DMS 273 (cell line): ENCODE measurements around the gene GALNTL6.

Source experiments
- DNase-seq: peaks from one replicate; lab custom pipeline; 2025; ENCODE audit not compliant: unreplicated experiment; lab: John Stamatoyannopoulos, UW

The GALNTL6 gene

DNA sequence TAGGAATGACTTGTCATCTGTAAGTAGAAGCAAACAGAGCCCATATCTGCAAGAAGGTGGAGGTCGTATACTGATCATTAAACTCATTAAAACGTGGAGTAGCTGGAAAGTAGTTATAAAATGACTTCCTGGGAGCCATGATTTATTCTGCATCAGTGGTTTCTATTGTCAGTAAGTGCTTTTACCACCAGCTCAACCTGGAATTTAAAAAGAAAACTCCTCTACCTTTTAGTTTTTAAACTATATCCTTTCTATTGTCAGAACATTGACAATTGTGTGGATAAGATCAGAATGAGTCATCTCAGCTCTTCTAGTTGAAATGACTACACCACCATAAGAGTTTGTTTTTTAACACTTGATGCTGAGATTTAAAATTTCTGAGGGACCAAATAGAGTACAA lies 704.2 kb downstream of the GALNTL6 start:
- DNase-seq = no peak

- DNase-seq = no peak
These were observed 708.0 kb downstream of the GALNTL6 start for GRCh38 chr4:172521248-172521647.

DNA sequence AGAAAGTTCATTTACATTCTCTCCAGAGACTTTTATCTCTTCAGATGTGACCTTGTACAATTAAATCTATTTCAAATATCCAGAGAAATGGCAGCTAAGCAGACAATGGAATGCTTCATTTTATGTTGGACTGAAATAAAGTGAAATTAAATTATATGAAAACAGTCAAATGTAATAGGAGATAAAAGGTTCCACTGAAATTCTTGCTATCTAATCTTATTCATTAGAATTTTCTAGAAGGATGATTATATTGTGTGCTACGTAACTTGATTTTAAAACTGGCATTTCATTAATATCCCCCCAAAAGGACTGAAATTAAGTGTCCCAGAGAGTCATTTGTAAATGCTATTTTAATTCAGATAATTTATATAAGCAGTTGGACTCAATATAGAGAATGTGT lies 708.5 kb downstream of the GALNTL6 start:
- DNase-seq = no peak

GRCh38 chr4:172543249-172543648 lies 730.0 kb downstream of the GALNTL6 start:
- no peak for DNase-seq

DNA sequence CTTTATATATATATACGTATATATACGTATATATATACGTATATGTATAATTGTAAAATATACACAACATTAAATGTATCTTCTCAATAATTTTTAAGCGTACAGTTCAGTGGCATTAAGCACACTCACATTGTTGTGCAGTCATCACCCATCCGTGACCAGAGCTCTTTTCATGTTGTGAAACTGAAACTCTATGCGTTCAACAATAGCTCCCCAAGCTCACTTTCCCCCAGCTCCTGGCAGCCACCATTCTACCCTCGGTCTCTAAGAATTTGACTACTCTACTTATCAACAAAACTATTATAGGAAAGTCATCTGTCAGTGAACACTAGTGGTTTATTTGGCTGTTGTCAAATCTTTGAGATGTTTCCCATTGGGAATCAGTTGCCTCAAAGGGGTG lies 733.6 kb downstream of the GALNTL6 start:
- no peak for DNase-seq

GRCh38 chr4:172547724-172548123 lies 734.5 kb downstream of the GALNTL6 start:
- DNase-seq = no peak

GRCh38 chr4:172553216-172553615 lies 740.0 kb downstream of the GALNTL6 start:
- DNase-seq = no peak

- DNase-seq = no peak
These were observed 741.4 kb downstream of the GALNTL6 start for GRCh38 chr4:172554588-172554987.

- DNase-seq = no peak
These were observed 742.5 kb downstream of the GALNTL6 start for GRCh38 chr4:172555725-172556124.

- DNase-seq = no peak
These were observed 760.7 kb downstream of the GALNTL6 start for GRCh38 chr4:172573899-172574298.

GRCh38 chr4:172578712-172579111 lies 765.5 kb downstream of the GALNTL6 start:
- no peak for DNase-seq

GRCh38 chr4:172584816-172585215 lies 771.6 kb downstream of the GALNTL6 start:
- DNase-seq = no peak

GRCh38 chr4:172596206-172596605 lies 783.0 kb downstream of the GALNTL6 start:
- no peak for DNase-seq

GRCh38 chr4:172599554-172599953 lies 786.4 kb downstream of the GALNTL6 start:
- DNase-seq = no peak

DNA sequence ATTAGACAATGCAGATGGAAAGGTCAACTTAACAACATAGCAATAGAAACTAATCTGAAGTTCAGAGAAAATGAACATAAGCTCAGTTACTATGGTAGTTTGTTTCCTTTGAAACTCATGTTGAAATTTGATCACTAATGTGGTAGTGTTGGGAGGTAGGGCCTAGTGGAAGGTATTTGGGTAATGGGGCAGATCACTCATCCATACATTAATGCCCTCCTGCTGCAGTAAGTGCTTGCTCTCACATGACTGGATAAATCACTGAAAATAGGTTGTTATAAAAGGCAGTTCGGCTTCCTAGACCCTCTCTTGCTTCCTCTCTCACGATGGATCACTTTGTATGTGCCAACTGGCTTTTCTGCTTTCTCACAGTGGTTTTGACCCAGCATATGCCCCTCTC lies 788.0 kb downstream of the GALNTL6 start:
- no peak for DNase-seq

DNA sequence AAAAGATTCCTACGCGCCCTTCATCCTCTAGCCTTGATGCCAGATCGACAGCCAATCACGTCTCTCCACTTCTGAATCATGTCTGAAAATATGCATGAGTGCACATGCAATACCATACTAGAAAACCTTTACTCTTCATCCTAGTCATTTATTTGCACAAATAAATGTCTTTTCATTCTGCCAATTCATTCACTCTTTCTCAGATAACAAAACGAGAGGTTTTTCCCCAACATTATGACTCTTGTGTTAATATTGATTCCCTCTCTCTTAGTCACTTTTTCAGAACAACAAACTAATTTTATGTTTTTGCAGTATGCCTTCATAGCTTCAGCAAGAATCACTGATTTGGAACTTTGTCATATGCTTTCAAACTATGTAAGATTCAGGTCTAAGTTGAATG lies 806.0 kb downstream of the GALNTL6 start:
- no peak for DNase-seq

- DNase-seq = no peak
These were observed 806.6 kb downstream of the GALNTL6 start for GRCh38 chr4:172619798-172620197.

DNA sequence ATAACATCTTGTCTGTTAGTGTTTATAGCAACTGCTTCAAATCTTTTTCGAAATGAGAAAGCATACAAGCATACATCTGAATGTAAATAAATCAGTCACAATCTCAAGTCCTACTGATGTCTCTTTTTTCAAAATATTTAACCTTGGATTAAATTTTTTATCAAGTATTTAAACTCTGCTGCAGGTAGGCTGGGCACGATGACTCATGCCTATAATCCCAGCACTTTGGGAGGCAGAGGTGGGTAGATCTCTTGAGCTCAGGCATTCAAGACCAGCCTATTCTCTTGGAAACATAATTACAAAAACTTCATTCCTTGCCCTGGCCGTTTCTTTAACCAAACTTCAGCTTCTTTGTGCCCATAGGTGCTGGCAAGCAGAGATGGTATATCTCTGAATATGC lies 815.1 kb downstream of the GALNTL6 start:
- DNase-seq = no peak

GRCh38 chr4:172630280-172630679 lies 817.1 kb downstream of the GALNTL6 start:
- no peak for DNase-seq

DNA sequence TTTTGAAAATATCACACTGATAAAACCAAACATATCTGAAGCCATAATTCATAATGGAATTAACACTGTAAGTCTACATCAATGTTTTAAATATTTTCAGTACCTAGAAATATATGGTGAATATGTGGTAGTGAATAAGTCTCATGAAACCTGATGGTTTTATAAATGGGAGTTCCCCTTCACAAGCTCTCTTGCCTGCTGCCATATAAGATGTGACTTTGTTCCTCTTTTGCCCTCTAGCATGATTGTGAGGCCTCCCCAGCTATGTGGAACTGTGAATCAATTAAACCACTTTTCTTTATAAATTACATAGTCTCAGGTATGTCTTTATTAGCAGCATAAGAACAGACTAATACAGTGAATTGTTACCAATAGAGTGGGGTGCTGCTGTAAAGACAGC lies 818.6 kb downstream of the GALNTL6 start:
- DNase-seq = no peak

DNA sequence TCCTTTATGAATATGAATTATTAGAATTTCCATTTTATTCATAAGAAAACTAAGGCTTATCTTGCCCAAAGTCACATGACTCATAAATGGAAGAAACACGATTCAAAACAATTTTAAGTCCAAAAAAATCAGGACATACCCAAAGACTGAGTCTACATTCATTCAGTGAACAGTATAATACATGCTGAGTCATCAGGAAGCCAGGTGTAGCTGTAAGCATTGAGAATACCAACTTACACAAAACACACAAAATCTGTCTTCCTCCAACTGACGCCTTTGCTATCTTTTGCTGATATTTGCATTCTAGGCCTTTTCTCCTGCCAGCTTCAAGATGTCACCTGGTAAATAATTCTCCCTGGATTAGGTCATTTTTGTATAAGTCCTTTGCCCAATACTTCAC lies 835.3 kb downstream of the GALNTL6 start:
- DNase-seq = no peak

GRCh38 chr4:172649143-172649542 lies 835.9 kb downstream of the GALNTL6 start:
- DNase-seq = no peak

GRCh38 chr4:172650758-172651530 lies 837.7 kb downstream of the GALNTL6 start:
- DNase-seq = no peak
